Chondrocyte (in vitro differentiated cells): ENCODE results near the gene GRK3. TPM values are rescaled to one million over a fixed set of nuclear protein-coding genes. Genes with fewer than 3 reads are reported as not detected.

Experiments
- DNase-seq: peaks from one replicate; pipeline ENCODE4 v3.0.0; 2021; ENCODE audit warnings: mixed read lengths, low spot score
- H3K27ac Mint-ChIP-seq: one replicate; pipeline ENCODE4 v1.8.0; 2021; ENCODE audit warnings: mild to moderate bottlenecking, moderate library complexity, mixed read lengths; ENCODE audit not compliant: unreplicated experiment
- H3K27me3 Mint-ChIP-seq: 2 replicates; pipeline ENCODE4 v1.8.0; 2021; ENCODE audit warnings: low read depth, mixed read lengths
- H3K36me3 Mint-ChIP-seq: 2 replicates; pipeline ENCODE4 v1.8.0; 2021; ENCODE audit warnings: low read depth, mixed read lengths
- H3K4me1 Mint-ChIP-seq: 2 replicates; pipeline ENCODE4 v1.8.0; 2021; ENCODE audit warnings: low read depth, mild to moderate bottlenecking, mixed read lengths
- H3K4me3 Mint-ChIP-seq: one replicate; pipeline ENCODE4 v1.8.0; 2021; ENCODE audit warnings: mild to moderate bottlenecking, moderate library complexity, mixed read lengths; ENCODE audit not compliant: unreplicated experiment
- H3K9me3 Mint-ChIP-seq: 2 replicates; pipeline ENCODE4 v1.8.0; 2021; ENCODE audit warnings: low read depth, mixed read lengths
- CTCF ChIP-seq: fragments of 200-600 bp; sonication (generic); IDR thresholded peaks from 2 replicates; pipeline ENCODE4 v1.5.0; 2021; ENCODE audit warnings: antibody characterized with exemption, mild to moderate bottlenecking, moderate library complexity
- total RNA-seq: library from RNA; stranded (reverse); gene quantifications from 3 replicates; pipeline ENCODE4 v1.2.1, GENCODE V29; 2021

GRK3 gene
- total RNA-seq, 1 donor from 2014 or later = 2.0 TPM

DNA sequence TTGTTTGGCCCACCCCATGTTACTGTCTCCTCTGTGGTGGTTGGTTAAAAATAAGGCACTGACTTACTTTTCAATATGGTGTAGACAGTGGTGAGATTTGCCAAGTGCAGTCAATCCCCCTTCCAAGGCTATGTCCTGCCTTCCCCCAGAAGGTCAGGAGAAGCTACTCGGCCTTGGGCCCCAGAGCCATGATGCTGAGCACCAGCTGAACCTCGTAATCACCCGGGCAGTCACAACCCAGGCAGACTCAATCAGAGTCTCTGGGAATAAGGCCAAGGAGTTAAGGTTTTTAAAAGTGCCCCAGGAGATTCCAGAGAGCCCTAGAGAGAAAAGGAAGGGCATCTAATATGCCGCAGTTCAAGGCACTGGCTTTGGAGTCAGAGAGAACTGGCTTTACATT lies 201.3 kb downstream of the GRK3 start:
- H3K9me3 Mint-ChIP-seq = peaks cover 21% of the 10 kb centered on the region
- no peak overlapping the region for H3K27ac Mint-ChIP-seq
- DNase-seq = no peak
- no peak for TF ChIP-seq CTCF
- no peak overlapping the region for H3K4me3 Mint-ChIP-seq
- H3K36me3 Mint-ChIP-seq = peaks cover 9% of the 10 kb centered on the region
- peaks cover 16% of the 10 kb centered on the region for H3K4me1 Mint-ChIP-seq
- H3K27me3 Mint-ChIP-seq = peaks cover 10% of the 10 kb centered on the region

- Mint-ChIP-seq H3K27ac (no peak overlapping the region), H3K9me3 (peaks cover 20% of the 10 kb centered on the region), H3K36me3 (peaks cover 9% of the 10 kb centered on the region), H3K27me3 (peaks cover 10% of the 10 kb centered on the region), H3K4me3 (no peak overlapping the region), H3K4me1 (peaks cover 13% of the 10 kb centered on the region)
- no peak for TF ChIP-seq CTCF
- DNase-seq = no peak
Measured at GRCh38 chr22:25766418-25766817, 201.9 kb downstream of the GRK3 start.

DNA sequence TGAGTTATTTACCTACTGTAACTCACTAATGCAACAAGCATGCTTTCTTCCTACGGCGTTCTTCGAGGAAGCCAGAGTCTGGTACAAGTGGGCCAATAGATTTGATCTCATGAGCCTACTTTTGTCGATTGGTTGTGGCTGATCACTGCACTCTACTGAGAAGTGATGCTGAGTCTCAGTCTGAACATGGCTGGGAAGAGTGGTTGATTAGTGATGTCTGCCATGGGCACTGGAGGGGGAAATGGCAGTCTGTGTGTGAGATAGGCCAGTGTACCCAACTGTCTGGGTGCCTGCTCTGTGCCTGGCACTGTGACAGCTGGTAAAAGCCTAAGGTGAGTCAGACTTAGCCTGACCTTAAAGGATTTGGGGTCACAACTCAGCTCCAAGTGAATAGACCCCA lies 205.9 kb downstream of the GRK3 start:
- no peak for TF ChIP-seq CTCF
- peaks cover 4% of the 10 kb centered on the region for H3K4me1 Mint-ChIP-seq
- H3K27ac Mint-ChIP-seq = no peak overlapping the region
- H3K9me3 Mint-ChIP-seq = peaks cover 20% of the 10 kb centered on the region
- no peak for DNase-seq
- H3K27me3 Mint-ChIP-seq = peaks cover 11% of the 10 kb centered on the region
- no peak overlapping the region for H3K4me3 Mint-ChIP-seq
- peaks cover 9% of the 10 kb centered on the region for H3K36me3 Mint-ChIP-seq

- Mint-ChIP-seq H3K4me1 (peaks cover 4% of the 10 kb centered on the region), H3K27ac (no peak overlapping the region), H3K9me3 (peaks cover 3% of the 10 kb centered on the region), H3K36me3 (no peaks in the 10 kb centered on the region), H3K4me3 (no peak overlapping the region), H3K27me3 (peaks cover 11% of the 10 kb centered on the region)
- DNase-seq = no peak
- TF ChIP-seq CTCF = no peak
Measured at GRCh38 chr22:25772288-25772687, 207.8 kb downstream of the GRK3 start.

DNA sequence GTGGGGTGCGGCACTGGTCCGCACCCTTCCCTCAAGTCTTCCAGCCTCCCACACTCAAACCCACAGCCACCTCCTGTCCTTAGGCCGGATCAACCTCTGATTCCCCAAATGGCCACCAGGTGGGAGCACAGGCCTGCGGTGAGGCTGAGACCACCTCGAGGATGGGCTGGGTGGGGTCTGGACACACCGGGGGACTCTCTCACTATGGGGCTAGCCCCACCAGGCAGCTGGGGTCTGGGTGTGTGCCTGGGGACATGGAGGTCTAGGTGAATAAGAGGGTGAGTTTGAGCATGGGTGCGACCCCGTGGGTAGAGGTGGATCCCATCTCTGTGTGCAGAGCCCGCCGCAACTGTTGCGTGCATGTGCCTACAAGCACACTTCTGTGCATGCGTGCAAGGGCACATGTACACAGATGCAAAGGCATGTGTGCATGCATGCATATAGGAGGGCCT lies 210.1 kb downstream of the GRK3 start:
- H3K4me1 Mint-ChIP-seq = peaks cover 4% of the 10 kb centered on the region

More for the DNA sequence above, 210.1 kb downstream of the GRK3 start:
- peak; percentile 75 for TF ChIP-seq CTCF
- Mint-ChIP-seq H3K9me3 (no peaks in the 10 kb centered on the region), H3K27me3 (peaks cover 3% of the 10 kb centered on the region), H3K36me3 (no peaks in the 10 kb centered on the region), H3K27ac (no peak overlapping the region), H3K4me3 (no peak overlapping the region)
- no peak for DNase-seq
